ENCODE results near the gene PPP1R14D. TPM values are rescaled to one million over a fixed set of nuclear protein-coding genes. Genes with fewer than 3 reads are reported as not detected.

PPP1R14D gene
- total RNA-seq, 6 experiments from 2014 or later = not detected

- peaks cover 18% of the 10 kb centered on the region for H3K4me1 Mint-ChIP-seq (ENCODE audit: low read depth)
- H3K9me3 Mint-ChIP-seq = no peaks in the 10 kb centered on the region
- H3K27me3 Mint-ChIP-seq (ENCODE audit: insufficient read depth) = peaks cover 24% of the 10 kb centered on the region
These were observed 27.3 kb upstream of the PPP1R14D start for GRCh38 chr15:40855706-40856234.

DNA sequence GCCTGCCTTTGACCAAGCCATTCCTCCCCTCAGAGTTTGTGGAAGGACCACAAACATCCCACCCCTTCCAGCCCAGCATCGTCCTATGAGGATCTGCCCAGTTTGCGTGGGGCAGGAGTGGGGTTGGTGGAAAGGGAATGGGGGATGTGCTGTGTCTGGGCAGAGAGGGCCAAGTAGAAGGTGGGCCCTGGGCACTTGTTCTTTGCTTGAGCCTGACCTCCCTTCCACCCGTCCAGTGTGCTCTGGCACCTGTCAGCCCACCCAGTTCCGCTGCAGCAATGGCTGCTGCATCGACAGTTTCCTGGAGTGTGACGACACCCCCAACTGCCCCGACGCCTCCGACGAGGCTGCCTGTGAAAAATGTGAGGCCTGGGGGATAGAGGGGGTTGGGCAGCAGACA lies 25.7 kb upstream of the PPP1R14D start:
- H3K27me3 Mint-ChIP-seq (ENCODE audit: insufficient read depth) = peaks cover 25% of the 10 kb centered on the region
- no peaks in the 10 kb centered on the region for H3K36me3 Mint-ChIP-seq (ENCODE audit: low read depth)
- TF ChIP-seq, protein P1, sequence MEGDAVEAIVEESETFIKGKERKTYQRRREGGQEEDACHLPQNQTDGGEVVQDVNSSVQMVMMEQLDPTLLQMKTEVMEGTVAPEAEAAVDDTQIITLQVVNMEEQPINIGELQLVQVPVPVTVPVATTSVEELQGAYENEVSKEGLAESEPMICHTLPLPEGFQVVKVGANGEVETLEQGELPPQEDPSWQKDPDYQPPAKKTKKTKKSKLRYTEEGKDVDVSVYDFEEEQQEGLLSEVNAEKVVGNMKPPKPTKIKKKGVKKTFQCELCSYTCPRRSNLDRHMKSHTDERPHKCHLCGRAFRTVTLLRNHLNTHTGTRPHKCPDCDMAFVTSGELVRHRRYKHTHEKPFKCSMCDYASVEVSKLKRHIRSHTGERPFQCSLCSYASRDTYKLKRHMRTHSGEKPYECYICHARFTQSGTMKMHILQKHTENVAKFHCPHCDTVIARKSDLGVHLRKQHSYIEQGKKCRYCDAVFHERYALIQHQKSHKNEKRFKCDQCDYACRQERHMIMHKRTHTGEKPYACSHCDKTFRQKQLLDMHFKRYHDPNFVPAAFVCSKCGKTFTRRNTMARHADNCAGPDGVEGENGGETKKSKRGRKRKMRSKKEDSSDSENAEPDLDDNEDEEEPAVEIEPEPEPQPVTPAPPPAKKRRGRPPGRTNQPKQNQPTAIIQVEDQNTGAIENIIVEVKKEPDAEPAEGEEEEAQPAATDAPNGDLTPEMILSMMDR (IDR thresholded peaks at IDR 0.05) = no peak
- H3K4me3 Mint-ChIP-seq = no peak overlapping the region
- H3K27ac Mint-ChIP-seq = no peak overlapping the region
- no peaks in the 10 kb centered on the region for H3K9me3 Mint-ChIP-seq
- DNase-seq = no peak
- H3K4me1 Mint-ChIP-seq (ENCODE audit: low read depth) = peaks cover 17% of the 10 kb centered on the region

More at GRCh38 chr15:40855706-40856234, 27.3 kb upstream of the PPP1R14D start:
- Mint-ChIP-seq H3K4me3 (no peak overlapping the region), H3K27ac (no peak overlapping the region), H3K36me3 (ENCODE audit: low read depth) (no peaks in the 10 kb centered on the region)
- DNase-seq = no peak
- TF ChIP-seq, protein P1 (IDR thresholded peaks at IDR 0.05) = no peak

DNA sequence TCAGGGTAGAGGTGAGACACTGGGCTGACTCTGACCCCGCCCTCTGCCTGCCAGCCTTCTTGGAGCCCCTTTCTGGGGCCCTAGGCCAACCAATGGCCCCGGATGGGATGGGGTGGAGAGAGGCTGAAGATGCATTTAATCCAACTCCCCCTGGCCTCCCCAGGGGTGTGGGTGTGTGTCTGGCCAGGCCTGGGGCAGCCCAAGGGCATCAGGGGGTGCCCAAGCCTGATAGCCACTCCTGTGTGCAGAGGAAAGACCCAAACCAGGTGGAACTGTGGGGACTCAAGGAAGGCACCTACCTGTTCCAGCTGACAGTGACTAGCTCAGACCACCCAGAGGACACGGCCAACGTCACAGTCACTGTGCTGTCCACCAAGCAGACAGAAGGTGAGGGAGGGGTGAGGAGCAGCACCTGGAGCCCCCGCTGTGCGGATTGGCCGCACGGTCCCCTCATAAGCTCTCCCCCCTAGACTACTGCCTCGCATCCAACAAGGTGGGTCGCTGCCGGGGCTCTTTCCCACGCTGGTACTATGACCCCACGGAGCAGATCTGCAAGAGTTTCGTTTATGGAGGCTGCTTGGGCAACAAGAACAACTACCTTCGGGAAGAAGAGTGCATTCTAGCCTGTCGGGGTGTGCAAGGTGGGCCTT lies 24.9 kb upstream of the PPP1R14D start:
- Mint-ChIP-seq H3K36me3 (ENCODE audit: low read depth) (no peaks in the 10 kb centered on the region), H3K4me1 (ENCODE audit: low read depth) (peaks cover 11% of the 10 kb centered on the region), H3K9me3 (no peaks in the 10 kb centered on the region), H3K27ac (no peak overlapping the region), H3K27me3 (ENCODE audit: insufficient read depth) (peaks cover 20% of the 10 kb centered on the region), H3K4me3 (no peak overlapping the region)
- TF ChIP-seq, protein P1 (IDR thresholded peaks at IDR 0.05) = no peak
- DNase-seq = no peak

DNA sequence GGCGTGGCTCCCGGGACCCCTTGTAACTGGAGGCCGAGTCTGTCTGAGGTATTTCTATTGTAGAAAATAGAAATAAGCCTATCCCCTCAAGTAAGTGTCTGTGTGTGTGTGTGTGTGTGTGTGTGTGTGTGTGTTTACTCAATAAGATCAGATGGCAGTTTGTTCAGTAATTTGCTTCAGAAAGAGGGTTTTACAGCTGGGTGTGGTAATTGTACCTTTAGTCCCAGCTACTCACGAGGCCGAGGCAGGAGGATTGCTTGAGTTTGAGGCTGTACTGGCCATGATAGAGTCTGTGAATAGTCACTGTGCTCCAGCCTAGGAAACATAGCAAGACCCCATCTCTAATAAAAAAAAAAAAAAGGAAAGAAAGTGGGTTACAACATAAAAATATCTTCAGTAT lies 24.0 kb upstream of the PPP1R14D start:
- peaks cover 3% of the 10 kb centered on the region for H3K4me1 Mint-ChIP-seq (ENCODE audit: low read depth)
- no peak overlapping the region for H3K4me3 Mint-ChIP-seq
- no peak for DNase-seq
- no peaks in the 10 kb centered on the region for H3K9me3 Mint-ChIP-seq
- TF ChIP-seq, protein P1 (IDR thresholded peaks at IDR 0.05) = no peak
- no peaks in the 10 kb centered on the region for H3K36me3 Mint-ChIP-seq (ENCODE audit: low read depth)
- H3K27me3 Mint-ChIP-seq (ENCODE audit: insufficient read depth) = peaks cover 20% of the 10 kb centered on the region
- no peak overlapping the region for H3K27ac Mint-ChIP-seq

DNA sequence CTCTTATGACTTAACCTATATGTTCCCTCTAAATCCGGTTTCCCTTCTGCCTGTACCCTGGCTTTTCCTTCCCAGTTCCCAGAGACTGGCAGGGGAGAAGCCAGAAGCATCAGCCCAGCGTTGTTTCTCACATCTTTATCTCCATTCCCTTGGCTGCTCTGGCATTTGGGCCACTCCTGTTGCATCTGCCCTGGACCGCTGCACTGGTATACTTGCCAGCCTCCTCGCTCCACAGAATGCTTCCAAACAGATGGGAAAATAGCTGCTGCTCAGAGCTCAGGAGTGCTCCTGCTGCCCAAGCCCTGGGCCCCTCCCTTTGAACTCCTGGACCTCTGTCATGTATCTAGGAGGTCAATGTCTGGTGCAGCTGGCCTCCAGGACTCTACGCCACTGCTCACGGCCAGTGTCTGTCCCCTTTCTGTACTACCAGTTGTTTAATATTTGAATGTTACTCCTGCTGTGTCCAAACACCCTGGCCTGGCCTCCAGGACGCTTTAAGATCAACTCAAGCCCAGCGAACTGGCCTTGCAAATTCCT lies 22.1 kb upstream of the PPP1R14D start:
- Mint-ChIP-seq H3K27me3 (ENCODE audit: insufficient read depth) (peaks cover 29% of the 10 kb centered on the region), H3K36me3 (ENCODE audit: low read depth) (no peaks in the 10 kb centered on the region), H3K27ac (no peak overlapping the region), H3K9me3 (no peaks in the 10 kb centered on the region), H3K4me3 (no peak overlapping the region), H3K4me1 (ENCODE audit: low read depth) (no peaks in the 10 kb centered on the region)
- TF ChIP-seq, protein P1 (IDR thresholded peaks at IDR 0.05) = no peak
- no peak for DNase-seq

Measured in HFFc6 (cell line).